Cardiac septum (tissue), 1 donor: ENCODE results near the gene C21orf91. TPM values are rescaled to one million over a fixed set of nuclear protein-coding genes. Genes with fewer than 3 reads are reported as not detected.

Source experiments
- DNase-seq: peaks from one replicate; pipeline ENCODE4 v3.0.0-alpha.2; 2020; ENCODE audit warnings: low spot score
- intact Hi-C: fragments of 100-400 bp; cut with DNase I; formaldehyde crosslinking; loops from one replicate; pipeline ENCODE4 v1.14.0; 2022
- total RNA-seq: library from RNA; stranded (reverse); fragmentation: NEBNext Ultra II Directional; extraction: Animal tissue kit (Norgen Biotek cat#: 25700); gene quantifications from one replicate; pipeline ENCODE4 v1.2.1, GENCODE V29; 2021
- donor health status: DM: no; HTN: no; CAD: no.

C21orf91 gene
- total RNA-seq, 1 donor from 2014 or later: 21.3 TPM

GRCh38 chr21:17742940-17743592 lies 76.1 kb downstream of the C21orf91 start:
- DNase-seq: no peak
- intact Hi-C loops: no loop called here

GRCh38 chr21:17742181-17742580 lies 77.0 kb downstream of the C21orf91 start:
- intact Hi-C loops: no loop called here
- no peak for DNase-seq

Other genes with a start within 250 kb of the C21orf91 start
- 6.7 TPM for gene BTG3, start 206.5 kb downstream of the C21orf91 start, total RNA-seq